GM18507 (cell line): ENCODE measurements around the gene SLU7.
A peak's percentile ranks its signal among the peaks of the same experiment; 100 is the strongest.

Source experiments
- DNase-seq: peaks from one replicate; pipeline ENCODE4 v3.0.0; 2011; ENCODE audit warnings: low read depth; ENCODE audit not compliant: insufficient read length; ENCODE audit errors: extremely low spot score
- FAIRE-seq: peaks from 2 replicates; lab custom pipeline; 2011; peaks lifted over from hg19 to GRCh38; lab: Jason Lieb, UNC

SLU7 gene

GRCh38 chr5:160418561-160419457 is at the start of gene SLU7:
TSS of gene SLU7 (minus strand) at chr5:160419081. CDS start at chr5:160415294, 3,787 bp downstream.
- DNase-seq = peak; percentile 79
- peak; percentile 96 for FAIRE-seq

GRCh38 chr5:160468363-160468975 is 49.6 kb upstream of the SLU7 start:
- DNase-seq (no peak), FAIRE-seq (no peak)

GRCh38 chr5:160467555-160468362 is 48.9 kb upstream of the SLU7 start:
- peak; percentile 98 for FAIRE-seq
- peak; percentile 76 for DNase-seq

GRCh38 chr5:160466889-160467554 is 48.1 kb upstream of the SLU7 start:
- DNase-seq = no peak
- no peak for FAIRE-seq

- FAIRE-seq (no peak), DNase-seq (no peak)
Observed at GRCh38 chr5:160466116-160466515, 47.2 kb upstream of the SLU7 start.

- DNase-seq (no peak), FAIRE-seq (peak; percentile 58)
Observed at GRCh38 chr5:160464466-160464797, 45.6 kb upstream of the SLU7 start.

GRCh38 chr5:160463740-160464465 is 45.0 kb upstream of the SLU7 start:
- no peak for FAIRE-seq
- DNase-seq = no peak

GRCh38 chr5:160463227-160463626 is 44.3 kb upstream of the SLU7 start:
- DNase-seq (no peak), FAIRE-seq (no peak)

- DNase-seq (no peak), FAIRE-seq (peak; percentile 75)
Observed at GRCh38 chr5:160462167-160462566, 43.3 kb upstream of the SLU7 start.

GRCh38 chr5:160461378-160461777 is 42.5 kb upstream of the SLU7 start:
- FAIRE-seq = no peak
- no peak for DNase-seq

GRCh38 chr5:160460377-160461049 is 41.6 kb upstream of the SLU7 start:
- no peak for FAIRE-seq
- DNase-seq = no peak

GRCh38 chr5:160458806-160459800 is 40.2 kb upstream of the SLU7 start:
- DNase-seq = no peak
- peak; percentile 75 for FAIRE-seq

GRCh38 chr5:160457252-160457651 is 38.4 kb upstream of the SLU7 start:
- no peak for FAIRE-seq
- no peak for DNase-seq

- FAIRE-seq = no peak
- no peak for DNase-seq
Observed at GRCh38 chr5:160456480-160457177, 37.7 kb upstream of the SLU7 start.

- FAIRE-seq (peak; percentile 52), DNase-seq (no peak)
Observed at GRCh38 chr5:160455600-160455999, 36.7 kb upstream of the SLU7 start.

GRCh38 chr5:160453751-160454150 is 34.9 kb upstream of the SLU7 start:
- FAIRE-seq (no peak), DNase-seq (no peak)

- FAIRE-seq (peak; percentile 63), DNase-seq (no peak)
Observed at GRCh38 chr5:160452795-160453194, 33.9 kb upstream of the SLU7 start.
